HFFc6 (cell line): ENCODE results near the gene TOP2A. TPM values are rescaled to one million over a fixed set of nuclear protein-coding genes. Genes with fewer than 3 reads are reported as not detected.
A peak's percentile ranks its signal among the peaks of the same experiment; 100 is the strongest.

ENCODE experiments used
- DNase-seq: peaks from one replicate; pipeline ENCODE4 v3.0.0-alpha.2; 2018
- H3K27ac Mint-ChIP-seq: 2 replicates; pipeline ENCODE4 v1.8.0; 2020; ENCODE audit warnings: mild to moderate bottlenecking, mixed read lengths
- H3K27me3 Mint-ChIP-seq: 2 replicates; pipeline ENCODE4 v1.8.0; 2021; ENCODE audit warnings: mild to moderate bottlenecking, moderate library complexity, mixed read lengths; ENCODE audit not compliant: insufficient read depth
- H3K36me3 Mint-ChIP-seq: 2 replicates; pipeline ENCODE4 v1.8.0; 2021; ENCODE audit warnings: low read depth, mixed read lengths
- H3K4me1 Mint-ChIP-seq: 2 replicates; pipeline ENCODE4 v1.8.0; 2020; ENCODE audit warnings: low read depth, mixed read lengths
- H3K4me3 Mint-ChIP-seq: 2 replicates; pipeline ENCODE4 v1.8.0; 2020; ENCODE audit warnings: mild to moderate bottlenecking, moderate library complexity, mixed read lengths
- H3K9me3 Mint-ChIP-seq: 2 replicates; pipeline ENCODE4 v1.8.0; 2020; ENCODE audit warnings: mild to moderate bottlenecking, mixed read lengths
- total RNA-seq, 6 experiments: library from RNA; stranded (reverse); fragmentation: NEBNext Ultra II Directional; extraction: Animal tissue kit (Norgen Biotek cat#: 25700); gene quantifications; 2 replicates in 1 of 6; 3 replicates in 5 of 6; pipeline ENCODE4 v1.2.3, GENCODE V29; 2021
- TF ChIP-seq, protein P1 (sequence below): fragments of 200-600 bp; sonication (generic); IDR thresholded peaks from 2 replicates; pipeline ENCODE4 v1.5.0; 2021; ENCODE audit warnings: antibody characterized with exemption, mild to moderate bottlenecking

Gene TOP2A
- total RNA-seq, 6 experiments from 2014 or later = 73.2 to 170 (median 150) TPM

DNA sequence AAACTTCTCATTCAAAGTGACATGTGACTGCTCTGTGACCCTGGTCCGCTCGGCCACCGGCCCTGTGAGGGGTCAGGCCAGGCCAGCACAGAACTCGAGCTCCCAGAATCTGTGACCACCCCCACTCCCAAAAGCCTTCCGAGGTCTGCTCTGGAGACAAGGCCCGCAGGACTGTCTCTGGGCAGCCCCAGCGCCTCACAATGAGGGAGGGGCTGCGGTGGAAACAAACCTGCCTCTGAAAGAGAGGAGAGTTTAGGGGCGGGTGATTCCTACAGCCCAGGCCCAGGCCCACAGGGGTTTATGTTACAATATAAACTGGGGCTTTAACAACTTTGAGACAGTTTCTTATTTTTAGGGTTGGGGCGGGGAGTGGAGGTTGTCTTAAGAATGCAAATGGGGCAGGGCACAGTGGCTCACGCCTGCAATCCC, 45.4 kb upstream of the TOP2A start:
- Mint-ChIP-seq H3K36me3 (peaks cover 7% of the 10 kb centered on the region), H3K9me3 (0 out of 2 replicates have a peak, but pooled peaks cover 4% of the 10 kb centered on the region), H3K27ac (no peak overlapping the region), H3K4me1 (peaks cover 42% of the 10 kb centered on the region), H3K27me3 (peaks cover 31% of the 10 kb centered on the region), H3K4me3 (no peak overlapping the region)
- DNase-seq = no peak
- TF ChIP-seq, protein P1, sequence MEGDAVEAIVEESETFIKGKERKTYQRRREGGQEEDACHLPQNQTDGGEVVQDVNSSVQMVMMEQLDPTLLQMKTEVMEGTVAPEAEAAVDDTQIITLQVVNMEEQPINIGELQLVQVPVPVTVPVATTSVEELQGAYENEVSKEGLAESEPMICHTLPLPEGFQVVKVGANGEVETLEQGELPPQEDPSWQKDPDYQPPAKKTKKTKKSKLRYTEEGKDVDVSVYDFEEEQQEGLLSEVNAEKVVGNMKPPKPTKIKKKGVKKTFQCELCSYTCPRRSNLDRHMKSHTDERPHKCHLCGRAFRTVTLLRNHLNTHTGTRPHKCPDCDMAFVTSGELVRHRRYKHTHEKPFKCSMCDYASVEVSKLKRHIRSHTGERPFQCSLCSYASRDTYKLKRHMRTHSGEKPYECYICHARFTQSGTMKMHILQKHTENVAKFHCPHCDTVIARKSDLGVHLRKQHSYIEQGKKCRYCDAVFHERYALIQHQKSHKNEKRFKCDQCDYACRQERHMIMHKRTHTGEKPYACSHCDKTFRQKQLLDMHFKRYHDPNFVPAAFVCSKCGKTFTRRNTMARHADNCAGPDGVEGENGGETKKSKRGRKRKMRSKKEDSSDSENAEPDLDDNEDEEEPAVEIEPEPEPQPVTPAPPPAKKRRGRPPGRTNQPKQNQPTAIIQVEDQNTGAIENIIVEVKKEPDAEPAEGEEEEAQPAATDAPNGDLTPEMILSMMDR = no peak

DNA sequence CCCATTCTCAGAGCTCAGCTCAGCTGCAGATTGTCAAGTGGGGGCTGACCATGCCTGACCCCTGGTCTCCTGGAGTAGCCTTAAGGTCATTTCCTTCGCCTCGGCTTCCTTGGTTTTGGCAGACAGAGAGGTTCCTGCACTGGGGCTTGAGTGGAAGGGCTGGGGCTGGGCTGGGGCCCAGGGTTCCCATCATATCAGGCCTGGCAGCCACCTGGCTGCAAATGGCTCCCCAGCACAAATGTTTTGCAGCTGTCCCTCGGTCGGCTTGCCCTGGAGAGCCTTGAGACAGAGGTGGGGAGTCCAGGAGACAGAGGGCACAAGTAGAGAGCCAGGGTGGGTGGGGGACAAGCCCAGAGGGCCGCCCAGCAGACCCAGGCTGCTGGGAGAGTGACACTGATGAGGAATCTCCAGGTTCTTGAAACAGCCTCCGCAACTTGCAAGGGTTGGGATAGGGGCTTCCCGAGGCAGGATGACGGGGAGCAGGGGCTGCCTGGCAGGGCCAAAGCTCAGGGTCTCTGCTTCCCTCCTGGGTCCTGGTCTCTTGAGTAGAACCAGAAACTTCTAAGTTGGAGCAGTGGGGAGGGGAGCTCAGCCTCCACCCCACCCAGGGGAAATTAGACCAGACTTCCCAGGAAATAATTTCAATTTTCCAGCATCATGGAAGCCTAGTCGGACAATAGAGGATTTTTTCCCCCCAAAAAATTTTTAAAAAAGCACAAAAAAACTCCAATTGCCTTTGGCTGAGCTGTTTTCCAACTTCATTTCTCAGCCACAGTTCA, 44.8 kb upstream of the TOP2A start:
- H3K27me3 Mint-ChIP-seq = peaks cover 31% of the 10 kb centered on the region
- TF ChIP-seq, protein P1 = no peak
- H3K9me3 Mint-ChIP-seq = 0 out of 2 replicates have a peak, but pooled peaks cover 4% of the 10 kb centered on the region
- no peak overlapping the region; the same call in 1 of the 2 replicates for H3K4me3 Mint-ChIP-seq
- H3K27ac Mint-ChIP-seq = 0 out of 2 replicates have a peak overlapping the region, but pooled peaks have one; percentile 33
- peaks cover 48% of the 10 kb centered on the region for H3K4me1 Mint-ChIP-seq
- peaks cover 7% of the 10 kb centered on the region for H3K36me3 Mint-ChIP-seq
- DNase-seq = no peak

DNA sequence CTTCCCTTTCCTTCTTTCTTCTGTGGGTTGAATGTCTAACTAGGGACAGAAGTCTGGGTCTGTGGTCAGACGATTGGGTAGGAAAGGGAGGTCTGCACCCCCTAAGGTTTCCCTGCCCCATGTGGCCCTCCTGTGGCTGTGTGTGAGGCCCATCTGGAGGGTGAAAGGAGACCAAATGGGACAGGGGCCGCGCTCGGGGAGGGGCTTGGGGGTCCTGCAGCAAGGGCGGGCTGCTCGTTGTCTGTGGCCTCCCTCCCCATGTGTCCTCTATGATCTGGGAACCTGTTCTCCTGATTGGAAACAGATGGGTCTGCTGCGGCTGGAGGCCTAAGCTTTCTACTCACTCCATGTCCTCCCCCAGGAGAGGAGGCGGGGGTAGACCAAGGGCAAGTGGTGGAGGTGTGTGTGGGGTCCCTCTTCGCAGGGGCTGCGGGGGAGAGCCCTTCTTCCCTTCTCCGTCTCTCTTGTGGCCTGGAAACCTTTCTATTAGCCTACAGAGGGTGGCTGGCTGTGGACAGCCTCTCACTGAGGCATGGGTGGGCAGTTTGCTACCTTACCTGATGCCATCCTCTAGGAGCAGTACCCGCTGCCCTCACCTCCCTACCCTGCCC, 44.1 kb upstream of the TOP2A start:
- H3K9me3 Mint-ChIP-seq = 0 out of 2 replicates have a peak, but pooled peaks cover 4% of the 10 kb centered on the region
- TF ChIP-seq, protein P1 = no peak
- H3K4me3 Mint-ChIP-seq = no peak overlapping the region; the same call in 1 of the 2 replicates
- H3K36me3 Mint-ChIP-seq = peaks cover 13% of the 10 kb centered on the region
- H3K4me1 Mint-ChIP-seq = peaks cover 55% of the 10 kb centered on the region
- H3K27me3 Mint-ChIP-seq = peaks cover 28% of the 10 kb centered on the region
- DNase-seq = no peak
- peak overlapping the region; percentile 33 for H3K27ac Mint-ChIP-seq

DNA sequence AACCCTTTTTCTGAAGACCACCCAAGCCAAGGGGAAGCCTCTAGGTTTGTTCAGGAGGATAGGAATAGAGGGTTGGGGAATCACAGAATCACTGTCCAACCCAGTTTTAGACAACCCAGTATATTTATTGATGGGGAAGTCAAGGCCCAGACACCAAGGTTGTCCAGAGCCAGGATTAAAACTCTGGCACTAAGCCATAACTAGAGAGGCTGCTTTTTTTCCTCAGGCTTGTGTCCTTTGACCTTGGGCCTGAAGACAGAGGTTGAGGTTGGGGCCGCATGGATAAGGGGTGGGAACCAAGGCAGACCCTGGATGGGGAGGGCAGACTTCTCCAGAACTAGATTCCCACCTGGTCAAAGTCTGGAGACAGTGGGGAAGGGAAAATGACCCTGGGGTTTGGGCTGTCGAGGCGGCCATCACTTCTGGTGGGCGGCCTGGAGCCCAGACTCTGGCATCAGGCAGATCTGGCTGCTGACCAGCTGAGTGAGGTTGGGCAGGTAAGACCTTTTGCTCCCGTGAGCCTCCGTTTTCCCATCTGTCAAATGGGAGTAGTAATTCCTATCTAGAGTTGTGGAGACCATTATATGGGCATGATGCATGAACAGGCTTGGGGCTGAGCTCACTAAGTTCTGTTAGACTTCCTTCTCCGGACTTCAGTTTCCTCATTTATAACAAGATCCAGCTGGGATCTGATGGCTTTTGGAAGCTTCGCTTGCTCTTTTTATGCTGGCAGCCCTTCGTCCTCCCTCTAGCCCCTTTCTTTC, 43.5 kb upstream of the TOP2A start:
- 0 out of 2 replicates have a peak, but pooled peaks cover 4% of the 10 kb centered on the region for H3K9me3 Mint-ChIP-seq
- H3K36me3 Mint-ChIP-seq = peaks cover 17% of the 10 kb centered on the region
- DNase-seq = no peak
- peaks cover 61% of the 10 kb centered on the region for H3K4me1 Mint-ChIP-seq
- peak overlapping the region; percentile 33 for H3K27ac Mint-ChIP-seq
- H3K4me3 Mint-ChIP-seq = peak overlapping the region; percentile 7
- TF ChIP-seq, protein P1 = no peak
- peaks cover 24% of the 10 kb centered on the region for H3K27me3 Mint-ChIP-seq

DNA sequence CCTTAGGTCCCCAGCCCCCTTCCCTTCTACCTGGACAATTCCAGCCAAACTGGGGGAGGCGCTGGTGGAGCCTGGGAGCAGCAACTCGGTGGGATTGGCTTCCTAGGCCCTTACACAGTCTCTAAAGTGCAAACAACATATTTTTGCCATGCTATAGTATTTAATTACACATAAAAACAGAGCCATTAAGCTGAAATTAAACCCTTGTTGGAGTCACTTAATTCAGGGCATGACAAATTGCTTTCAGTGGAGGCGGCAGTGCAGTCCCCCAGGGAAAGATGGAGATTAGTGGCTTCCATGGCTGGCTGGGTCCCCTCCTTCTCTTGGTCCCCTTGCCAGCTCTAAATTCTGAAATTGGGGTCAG, 42.9 kb upstream of the TOP2A start:
- DNase-seq = no peak
- 0 out of 2 replicates have a peak, but pooled peaks cover 4% of the 10 kb centered on the region for H3K9me3 Mint-ChIP-seq
- TF ChIP-seq, protein P1 = no peak
- H3K27me3 Mint-ChIP-seq = peaks cover 20% of the 10 kb centered on the region
- peaks cover 67% of the 10 kb centered on the region for H3K4me1 Mint-ChIP-seq
- no peak overlapping the region for H3K27ac Mint-ChIP-seq
- peak overlapping the region; percentile 7; the same call in 1 of the 2 replicates for H3K4me3 Mint-ChIP-seq
- H3K36me3 Mint-ChIP-seq = peaks cover 22% of the 10 kb centered on the region
